Neural cell (in vitro differentiated cells): ENCODE measurements around the gene NUP133. TPM values are rescaled to one million over a fixed set of nuclear protein-coding genes. Genes with fewer than 3 reads are reported as not detected.

ENCODE experiments used
- H2AFZ ChIP-seq: fragments of 200-600, 300-800 bp; sonication (generic), shearing (Covaris generic); 2 replicates; pipeline ENCODE4 v1.6.0; 2014; ENCODE audit warnings: low read depth, mild to moderate bottlenecking, antibody characterized with exemption, low read length, moderate library complexity
- H3F3A ChIP-seq: fragments of 200-600 bp; shearing (Covaris generic); 2 replicates; pipeline ENCODE4 v1.6.1; 2016; ENCODE audit warnings: mild to moderate bottlenecking, moderate library complexity, mixed read lengths, antibody characterized with exemption, low read length; ENCODE audit not compliant: insufficient read depth, poor library complexity, severe bottlenecking
- H3K27ac ChIP-seq: fragments of 200-600, 300-800 bp; sonication (generic), shearing (Covaris generic); 2 replicates; pipeline ENCODE4 v1.5.1; 2014; ENCODE audit warnings: mild to moderate bottlenecking, low read length, moderate library complexity
- H3K27me3 ChIP-seq: fragments of 300-800, 200-600 bp; sonication (generic), shearing (Covaris generic); 2 replicates; pipeline ENCODE4 v1.6.0; 2014; ENCODE audit warnings: mild to moderate bottlenecking, low read depth, low read length, moderate library complexity; ENCODE audit not compliant: insufficient read depth
- H3K36me3 ChIP-seq: fragments of 300-800, 200-600 bp; sonication (generic), shearing (Covaris generic); 2 replicates; pipeline ENCODE4 v1.5.1; 2014; ENCODE audit warnings: mild to moderate bottlenecking, antibody characterized with exemption, low read length, moderate library complexity; ENCODE audit not compliant: insufficient read depth
- H3K4me2 ChIP-seq: fragments of 300-800, 200-600 bp; sonication (generic), shearing (Covaris generic); 2 replicates; pipeline ENCODE4 v1.6.0; 2014; ENCODE audit warnings: mild to moderate bottlenecking, low read length
- H3K4me3 ChIP-seq: fragments of 300-800, 200-600 bp; sonication (generic), shearing (Covaris generic); 2 replicates; pipeline ENCODE4 v1.5.1; 2014; ENCODE audit warnings: mild to moderate bottlenecking, low read length, moderate library complexity
- H3K79me2 ChIP-seq: fragments of 200-600 bp; shearing (Covaris generic); replicated peaks from 2 replicates; pipeline ENCODE4 v1.6.0; 2014; ENCODE audit warnings: mild to moderate bottlenecking, low read length, moderate library complexity; ENCODE audit not compliant: insufficient read depth
- H3K9ac ChIP-seq: fragments of 300-800, 200-600 bp; sonication (generic), shearing (Covaris generic); 2 replicates; pipeline ENCODE4 v1.6.1; 2016; ENCODE audit warnings: mild to moderate bottlenecking, low read length, mixed read lengths
- H3K9me2 ChIP-seq: fragments of 200-600 bp; shearing (Covaris generic); 2 replicates; pipeline ENCODE4 v1.6.1; 2016; ENCODE audit warnings: mild to moderate bottlenecking, low read length, mixed read lengths; ENCODE audit not compliant: insufficient read depth
- H3K9me3 ChIP-seq: fragments of 200-600, 300-800 bp; sonication (generic), shearing (Covaris generic); 2 replicates; pipeline ENCODE4 v1.6.1; 2016; ENCODE audit warnings: mild to moderate bottlenecking, mixed run types, low read length, moderate library complexity, mixed read lengths
- H4K20me1 ChIP-seq: fragments of 200-600 bp; shearing (Covaris generic); 2 replicates; pipeline ENCODE4 v1.6.1; 2016; ENCODE audit warnings: mild to moderate bottlenecking, mixed run types; ENCODE audit not compliant: insufficient read depth
- EP300 ChIP-seq: fragments of 450-650 bp; conservative IDR thresholded peaks from 2 replicates; pipeline ENCODE4 v1.6.1; 2014; ENCODE audit warnings: antibody characterized with exemption, mild to moderate bottlenecking, moderate library complexity; ENCODE audit not compliant: poor library complexity, severe bottlenecking
- EZH2 ChIP-seq: fragments of 200-600, 300-800 bp; shearing (Covaris generic), sonication (generic); IDR thresholded peaks from 2 replicates; pipeline ENCODE4 v1.6.1; 2014; ENCODE audit warnings: antibody characterized with exemption, low read length, borderline replicate concordance, mild to moderate bottlenecking; ENCODE audit not compliant: insufficient read depth, poor library complexity, severe bottlenecking
- MXI1 ChIP-seq: fragments of 450-650 bp; conservative IDR thresholded peaks from 2 replicates; pipeline ENCODE4 v1.6.1; 2014; ENCODE audit warnings: antibody characterized with exemption, mild to moderate bottlenecking; ENCODE audit not compliant: poor library complexity, severe bottlenecking
- POLR2AphosphoS5 ChIP-seq: IDR thresholded peaks from 2 replicates; pipeline ENCODE4 v1.6.1; 2012
- RAD21 ChIP-seq: fragments of 450-650 bp; conservative IDR thresholded peaks from 2 replicates; pipeline ENCODE4 v1.6.1; 2014; ENCODE audit warnings: antibody characterized with exemption, mild to moderate bottlenecking, moderate library complexity
- SMC3 ChIP-seq: fragments of 450-650 bp; conservative IDR thresholded peaks from 2 replicates; pipeline ENCODE4 v1.6.1; 2014; ENCODE audit warnings: antibody characterized with exemption, mild to moderate bottlenecking, moderate library complexity; ENCODE audit not compliant: poor library complexity
- TAF1 ChIP-seq: IDR thresholded peaks from 2 replicates; pipeline ENCODE4 v1.6.1; 2012; ENCODE audit warnings: low read depth
- polyA plus RNA-seq: library from polyadenylated mRNA; depleted of rRNA; stranded (reverse); fragments of >200 nt; gene quantifications from 2 replicates; pipeline ENCODE4 v1.2.3, GENCODE V29; 2014
- TF ChIP-seq, protein P1 (sequence below): fragments of 450-650 bp; IDR thresholded peaks from 2 replicates; pipeline ENCODE4 v1.5.1; 2014; ENCODE audit warnings: antibody characterized with exemption, mild to moderate bottlenecking, moderate library complexity; ENCODE audit not compliant: poor library complexity, severe bottlenecking
- TF ChIP-seq, protein P2 (sequence below): IDR thresholded peaks from 2 replicates; pipeline ENCODE4 v1.6.1; 2012; ENCODE audit warnings: borderline replicate concordance

Gene NUP133
- polyA plus RNA-seq, 1 donor from 2014 or later, result 73.4 TPM

DNA sequence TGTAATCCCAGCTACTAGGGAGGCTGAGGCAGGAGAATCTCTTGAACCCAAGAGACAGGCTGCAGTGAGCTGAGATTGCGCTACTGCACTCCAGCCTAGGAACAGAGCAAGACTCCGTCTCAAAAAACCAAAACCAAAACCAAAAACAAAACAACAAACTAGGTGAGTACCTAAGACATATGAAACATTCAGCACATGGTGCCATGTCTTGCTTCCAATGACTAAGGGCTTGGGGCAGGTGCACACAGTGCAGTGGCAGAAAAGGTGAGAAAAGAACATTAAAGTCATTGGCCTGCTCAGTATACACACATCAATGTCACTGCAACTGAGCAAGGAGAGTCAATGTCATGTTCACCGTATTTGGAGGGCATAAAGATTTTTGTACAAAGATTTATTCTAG lies 70.1 kb downstream of the NUP133 start:
- H2AFZ ChIP-seq, result no peak overlapping the region
- peaks cover 29% of the 10 kb centered on the region for H3K27me3 ChIP-seq
- no peak overlapping the region for H3K27ac ChIP-seq
- no peaks in the 10 kb centered on the region for H3F3A ChIP-seq
- no peaks in the 10 kb centered on the region for H4K20me1 ChIP-seq
- peaks cover 7% of the 10 kb centered on the region for H3K36me3 ChIP-seq
- H3K9ac ChIP-seq, result no peak overlapping the region
- H3K9me2 ChIP-seq, result no peaks in the 10 kb centered on the region
- no peak overlapping the region for H3K4me2 ChIP-seq
- TF ChIP-seq, protein P1, sequence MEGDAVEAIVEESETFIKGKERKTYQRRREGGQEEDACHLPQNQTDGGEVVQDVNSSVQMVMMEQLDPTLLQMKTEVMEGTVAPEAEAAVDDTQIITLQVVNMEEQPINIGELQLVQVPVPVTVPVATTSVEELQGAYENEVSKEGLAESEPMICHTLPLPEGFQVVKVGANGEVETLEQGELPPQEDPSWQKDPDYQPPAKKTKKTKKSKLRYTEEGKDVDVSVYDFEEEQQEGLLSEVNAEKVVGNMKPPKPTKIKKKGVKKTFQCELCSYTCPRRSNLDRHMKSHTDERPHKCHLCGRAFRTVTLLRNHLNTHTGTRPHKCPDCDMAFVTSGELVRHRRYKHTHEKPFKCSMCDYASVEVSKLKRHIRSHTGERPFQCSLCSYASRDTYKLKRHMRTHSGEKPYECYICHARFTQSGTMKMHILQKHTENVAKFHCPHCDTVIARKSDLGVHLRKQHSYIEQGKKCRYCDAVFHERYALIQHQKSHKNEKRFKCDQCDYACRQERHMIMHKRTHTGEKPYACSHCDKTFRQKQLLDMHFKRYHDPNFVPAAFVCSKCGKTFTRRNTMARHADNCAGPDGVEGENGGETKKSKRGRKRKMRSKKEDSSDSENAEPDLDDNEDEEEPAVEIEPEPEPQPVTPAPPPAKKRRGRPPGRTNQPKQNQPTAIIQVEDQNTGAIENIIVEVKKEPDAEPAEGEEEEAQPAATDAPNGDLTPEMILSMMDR, result no peak
- no peak for TF ChIP-seq TAF1
- no peak for TF ChIP-seq EZH2
- TF ChIP-seq SMC3, result no peak
- TF ChIP-seq EP300, result no peak
- TF ChIP-seq MXI1, result no peak
- TF ChIP-seq RAD21, result no peak
- TF ChIP-seq, protein P2, sequence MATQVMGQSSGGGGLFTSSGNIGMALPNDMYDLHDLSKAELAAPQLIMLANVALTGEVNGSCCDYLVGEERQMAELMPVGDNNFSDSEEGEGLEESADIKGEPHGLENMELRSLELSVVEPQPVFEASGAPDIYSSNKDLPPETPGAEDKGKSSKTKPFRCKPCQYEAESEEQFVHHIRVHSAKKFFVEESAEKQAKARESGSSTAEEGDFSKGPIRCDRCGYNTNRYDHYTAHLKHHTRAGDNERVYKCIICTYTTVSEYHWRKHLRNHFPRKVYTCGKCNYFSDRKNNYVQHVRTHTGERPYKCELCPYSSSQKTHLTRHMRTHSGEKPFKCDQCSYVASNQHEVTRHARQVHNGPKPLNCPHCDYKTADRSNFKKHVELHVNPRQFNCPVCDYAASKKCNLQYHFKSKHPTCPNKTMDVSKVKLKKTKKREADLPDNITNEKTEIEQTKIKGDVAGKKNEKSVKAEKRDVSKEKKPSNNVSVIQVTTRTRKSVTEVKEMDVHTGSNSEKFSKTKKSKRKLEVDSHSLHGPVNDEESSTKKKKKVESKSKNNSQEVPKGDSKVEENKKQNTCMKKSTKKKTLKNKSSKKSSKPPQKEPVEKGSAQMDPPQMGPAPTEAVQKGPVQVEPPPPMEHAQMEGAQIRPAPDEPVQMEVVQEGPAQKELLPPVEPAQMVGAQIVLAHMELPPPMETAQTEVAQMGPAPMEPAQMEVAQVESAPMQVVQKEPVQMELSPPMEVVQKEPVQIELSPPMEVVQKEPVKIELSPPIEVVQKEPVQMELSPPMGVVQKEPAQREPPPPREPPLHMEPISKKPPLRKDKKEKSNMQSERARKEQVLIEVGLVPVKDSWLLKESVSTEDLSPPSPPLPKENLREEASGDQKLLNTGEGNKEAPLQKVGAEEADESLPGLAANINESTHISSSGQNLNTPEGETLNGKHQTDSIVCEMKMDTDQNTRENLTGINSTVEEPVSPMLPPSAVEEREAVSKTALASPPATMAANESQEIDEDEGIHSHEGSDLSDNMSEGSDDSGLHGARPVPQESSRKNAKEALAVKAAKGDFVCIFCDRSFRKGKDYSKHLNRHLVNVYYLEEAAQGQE, result no peak
- TF ChIP-seq POLR2AphosphoS5, result no peak
- H3K79me2 ChIP-seq, result no peaks in the 10 kb centered on the region
- no peak overlapping the region for H3K4me3 ChIP-seq
- no peaks in the 10 kb centered on the region for H3K9me3 ChIP-seq

DNA sequence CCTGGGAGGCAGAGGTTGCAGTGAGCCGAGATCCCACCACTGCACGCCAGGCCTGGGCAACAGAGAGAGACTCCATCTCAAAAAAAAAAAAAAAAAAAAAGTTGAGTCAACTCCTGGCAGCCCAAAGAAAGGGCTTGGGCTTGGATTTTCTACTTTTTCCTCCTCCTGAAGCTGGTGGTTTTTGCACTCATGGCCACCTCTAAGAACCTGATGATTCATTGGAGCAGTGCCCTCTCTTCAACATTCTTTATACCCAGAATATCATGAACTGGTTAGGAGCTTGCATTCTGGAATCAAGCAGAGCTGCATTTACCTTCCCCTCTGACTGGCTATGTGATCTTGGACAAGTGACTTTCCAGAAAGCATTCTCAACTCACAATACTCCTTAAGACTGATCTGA lies 70.7 kb downstream of the NUP133 start:
- H2AFZ ChIP-seq, result no peak overlapping the region
- TF ChIP-seq TAF1 (no peak), POLR2AphosphoS5 (no peak), SMC3 (no peak), RAD21 (no peak), EP300 (no peak), EZH2 (no peak), MXI1 (no peak)
- TF ChIP-seq, protein P2, result no peak
- TF ChIP-seq, protein P1, result no peak

More for the DNA sequence above, 70.7 kb downstream of the NUP133 start:
- Histone ChIP-seq H3K27me3 (peaks cover 35% of the 10 kb centered on the region), H4K20me1 (no peaks in the 10 kb centered on the region), H3K4me3 (no peak overlapping the region), H3K9me3 (no peaks in the 10 kb centered on the region), H3K36me3 (peaks cover 7% of the 10 kb centered on the region), H3K9me2 (no peaks in the 10 kb centered on the region), H3K79me2 (no peaks in the 10 kb centered on the region), H3K4me2 (no peak overlapping the region), H3K9ac (no peak overlapping the region), H3F3A (no peaks in the 10 kb centered on the region), H3K27ac (no peak overlapping the region)
